NOMO-1 treated with dmso at 0.1 percent for 144 hours (cell line): ENCODE measurements around the gene PRRC1.

Experiments
- DNase-seq: peaks from one replicate; lab custom pipeline; 2025; ENCODE audit not compliant: unreplicated experiment; lab: John Stamatoyannopoulos, UW

PRRC1 gene

DNA sequence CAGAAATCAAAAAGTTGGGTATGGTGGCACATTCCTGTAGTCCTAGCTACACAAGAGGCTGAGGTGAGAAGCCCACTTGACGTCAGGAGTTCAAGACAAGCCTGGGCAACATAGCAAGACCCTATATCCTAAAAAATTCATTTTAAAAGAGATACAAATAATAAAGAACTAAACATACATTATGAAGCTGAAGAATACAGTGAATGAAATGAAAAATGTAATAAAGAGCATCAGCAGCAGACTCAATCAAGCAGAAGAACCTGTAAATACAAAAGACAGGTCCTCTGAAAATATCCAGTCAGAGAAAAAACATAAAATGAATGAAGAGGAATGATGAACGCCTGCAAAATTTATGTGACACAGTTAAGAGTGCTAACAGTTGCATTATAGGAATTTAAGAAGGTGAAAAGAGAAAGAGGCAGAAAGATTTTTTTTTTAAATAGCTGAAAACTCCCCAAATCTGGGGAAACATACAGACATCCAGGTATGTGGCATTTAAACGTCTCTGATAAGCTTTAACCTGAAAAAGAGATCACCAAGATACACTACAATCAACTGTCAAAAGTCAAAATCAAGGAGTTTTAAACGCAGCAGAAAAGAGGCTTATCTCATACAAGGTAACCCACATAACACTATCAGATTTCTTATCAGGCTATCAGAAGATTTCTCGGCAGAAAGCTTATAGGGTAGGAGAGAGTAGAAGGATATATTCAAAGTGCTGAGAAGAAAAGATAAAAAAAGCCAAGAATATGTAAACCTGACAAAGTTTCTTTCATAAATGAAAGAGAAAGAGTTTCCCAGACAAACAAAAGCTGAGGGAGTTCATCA, 57.6 kb downstream of the PRRC1 start:
- no peak for DNase-seq

DNA sequence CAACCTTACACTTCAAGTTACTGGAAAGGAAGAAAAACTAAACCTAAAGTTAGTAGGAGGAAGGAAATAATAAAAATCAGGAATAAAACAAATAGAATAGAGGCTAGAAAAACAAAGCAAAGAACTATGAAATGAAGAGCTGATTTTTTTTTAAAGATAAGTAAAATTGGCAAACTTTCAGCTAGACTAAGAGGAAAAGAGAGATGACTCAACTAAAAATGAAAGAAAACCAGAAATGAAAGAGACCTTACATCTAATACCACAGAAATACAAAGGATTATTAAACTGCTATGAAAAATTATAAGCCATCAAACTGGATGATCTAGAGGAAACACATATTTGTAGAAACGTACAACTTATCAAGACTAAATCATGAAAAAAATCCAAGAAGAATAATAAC, 60.0 kb downstream of the PRRC1 start:
- no peak for DNase-seq

DNA sequence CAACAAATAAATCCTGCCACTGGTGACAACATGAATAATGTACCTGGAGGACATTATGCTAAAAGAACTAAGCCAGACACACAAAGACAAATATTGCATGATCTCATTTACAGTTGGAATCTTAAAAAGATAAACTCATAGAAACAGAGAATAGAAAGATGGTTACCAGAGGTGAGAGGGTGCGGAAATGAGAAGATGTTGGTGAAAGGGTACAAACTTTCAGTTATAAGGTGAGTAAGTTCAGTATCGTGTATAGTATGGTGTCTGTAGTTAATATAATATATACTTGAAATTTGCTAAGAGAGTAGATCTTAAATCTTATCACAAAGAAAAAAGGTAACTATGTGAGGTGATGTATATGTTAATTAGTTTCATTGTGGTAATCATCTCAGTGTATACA, 63.3 kb downstream of the PRRC1 start:
- DNase-seq: no peak

DNA sequence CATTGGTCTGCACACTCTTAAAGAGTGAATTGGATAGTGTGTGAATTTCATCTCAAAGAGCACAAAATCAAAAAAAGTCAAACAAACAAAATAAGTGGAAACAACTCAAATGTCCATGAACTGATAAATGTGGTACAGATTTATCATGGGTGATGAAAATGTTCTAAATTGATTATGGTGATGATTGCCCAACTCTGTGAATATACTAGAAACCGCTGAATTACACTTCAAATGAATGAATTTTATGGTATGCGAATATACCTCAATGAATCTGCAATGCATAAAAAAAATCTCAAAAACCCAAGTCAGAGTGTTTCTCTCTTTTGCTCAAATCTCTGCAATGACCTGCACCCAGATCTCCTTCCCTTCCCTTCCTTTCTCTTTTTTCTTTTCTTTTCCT, 64.0 kb downstream of the PRRC1 start:
- no peak for DNase-seq

DNA sequence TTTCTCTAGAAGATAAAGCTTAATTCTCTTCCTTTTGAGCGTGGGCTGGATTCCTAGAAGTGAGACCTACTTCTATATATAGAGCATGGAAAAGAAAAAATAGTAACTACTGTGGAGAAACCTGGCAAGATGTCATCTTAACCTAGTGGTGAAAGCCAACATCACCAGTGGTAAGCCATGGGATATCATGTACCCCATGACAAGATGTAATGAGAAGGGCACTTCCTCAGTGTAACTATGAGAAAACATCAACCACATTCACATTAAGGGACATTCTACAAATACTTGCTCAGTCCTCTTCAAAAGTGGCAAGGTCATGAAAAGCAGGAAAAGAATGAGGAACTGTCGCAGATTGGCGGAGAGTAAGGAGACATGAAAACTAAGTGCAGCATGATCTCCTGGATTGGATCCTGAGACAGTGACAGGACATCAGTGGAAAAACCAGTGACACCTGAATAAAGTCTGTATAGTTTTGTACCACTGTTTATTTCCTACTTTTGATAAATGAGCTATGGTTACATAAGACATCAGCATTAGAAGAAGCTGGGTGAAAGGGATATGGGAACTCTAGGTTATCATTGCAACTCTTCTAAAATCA, 65.4 kb downstream of the PRRC1 start:
- no peak for DNase-seq

DNA sequence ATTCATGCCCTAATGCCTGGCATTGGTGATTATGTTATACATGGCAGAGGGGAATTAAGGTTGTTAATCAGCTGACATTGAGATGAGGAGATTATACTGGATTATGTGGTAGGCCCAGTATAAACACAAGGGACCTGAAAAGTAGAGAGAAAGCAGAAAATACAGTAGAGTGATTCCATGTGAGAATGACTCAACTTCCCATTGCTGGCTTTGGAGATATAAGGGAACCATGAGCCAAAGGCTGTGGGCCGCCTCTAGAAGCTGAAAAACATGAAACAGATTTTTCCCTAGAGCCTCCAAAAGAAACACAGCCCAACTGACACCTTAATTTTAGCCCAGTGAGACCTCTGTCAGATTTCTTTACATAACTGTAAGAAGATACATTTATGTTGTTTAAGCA, 66.4 kb downstream of the PRRC1 start:
- DNase-seq: no peak

DNA sequence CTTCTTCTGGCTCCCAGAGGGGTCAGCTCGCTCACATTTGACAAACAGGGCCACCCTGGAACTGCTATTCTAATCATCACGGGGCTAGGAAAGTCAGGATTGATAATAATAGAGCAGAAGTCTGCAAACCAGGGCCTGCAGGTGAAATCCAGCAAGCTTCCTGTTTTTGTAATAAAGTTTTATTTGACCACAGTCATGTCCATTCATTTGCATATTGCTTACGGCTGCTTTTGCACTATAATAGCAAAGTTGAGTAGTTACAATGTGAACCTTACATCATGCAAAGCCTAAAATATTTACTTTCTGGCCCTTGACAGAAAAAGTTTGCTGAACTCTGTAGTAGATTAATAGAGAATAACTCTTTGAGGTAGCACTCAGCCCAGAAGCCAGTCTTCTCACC, 68.2 kb downstream of the PRRC1 start:
- DNase-seq: no peak

DNA sequence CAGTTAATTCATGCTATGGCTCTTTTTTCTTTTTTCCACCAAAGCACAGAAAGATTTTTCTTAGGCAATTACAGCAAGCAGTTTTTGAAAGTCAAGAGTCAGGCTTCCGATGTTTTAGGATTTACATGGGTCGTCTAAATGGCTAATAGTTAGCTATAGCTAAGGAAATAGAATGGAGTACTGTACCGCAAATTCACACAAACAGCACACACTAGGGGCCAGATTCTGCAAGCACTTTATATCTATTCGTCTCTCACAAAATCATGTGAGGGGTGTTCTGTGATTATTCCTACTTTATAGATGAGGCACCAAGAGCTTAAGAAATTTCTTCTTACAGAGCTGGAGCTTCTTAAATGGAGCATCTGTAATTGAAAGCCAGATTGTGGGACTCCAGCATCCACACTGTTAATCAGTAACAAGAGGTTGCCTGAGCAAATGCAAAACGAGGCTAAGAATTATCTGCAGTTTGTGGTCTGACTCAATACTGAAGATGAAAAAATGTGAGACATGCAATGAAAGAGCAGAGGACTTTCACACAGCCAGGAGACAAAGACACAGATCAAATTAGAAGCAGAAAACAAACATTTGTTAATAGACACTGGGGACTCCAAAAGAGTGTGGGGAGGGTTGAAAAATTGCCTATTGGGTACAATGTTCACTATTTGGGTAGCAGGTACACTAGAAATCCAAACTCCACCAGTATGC, 68.8 kb downstream of the PRRC1 start:
- DNase-seq: no peak

DNA sequence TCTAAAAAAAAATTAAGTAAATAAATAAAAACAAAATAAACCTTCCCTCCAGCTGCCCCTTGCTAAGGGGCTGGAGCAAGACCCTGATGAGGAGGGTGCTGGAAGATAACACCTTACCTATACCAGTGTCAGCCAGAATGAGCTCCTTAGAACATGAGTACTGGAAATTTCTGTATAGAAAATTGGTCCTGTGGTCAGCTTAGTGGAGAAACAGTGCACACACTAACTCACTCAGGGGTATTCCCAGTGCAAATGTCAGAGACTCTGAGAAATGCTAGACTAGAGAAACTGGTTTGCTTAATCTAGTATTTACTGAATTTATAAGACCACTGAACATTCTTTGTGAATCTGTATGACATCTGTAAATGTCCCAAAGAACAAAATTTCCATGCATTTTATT, 69.4 kb downstream of the PRRC1 start:
- no peak for DNase-seq

DNA sequence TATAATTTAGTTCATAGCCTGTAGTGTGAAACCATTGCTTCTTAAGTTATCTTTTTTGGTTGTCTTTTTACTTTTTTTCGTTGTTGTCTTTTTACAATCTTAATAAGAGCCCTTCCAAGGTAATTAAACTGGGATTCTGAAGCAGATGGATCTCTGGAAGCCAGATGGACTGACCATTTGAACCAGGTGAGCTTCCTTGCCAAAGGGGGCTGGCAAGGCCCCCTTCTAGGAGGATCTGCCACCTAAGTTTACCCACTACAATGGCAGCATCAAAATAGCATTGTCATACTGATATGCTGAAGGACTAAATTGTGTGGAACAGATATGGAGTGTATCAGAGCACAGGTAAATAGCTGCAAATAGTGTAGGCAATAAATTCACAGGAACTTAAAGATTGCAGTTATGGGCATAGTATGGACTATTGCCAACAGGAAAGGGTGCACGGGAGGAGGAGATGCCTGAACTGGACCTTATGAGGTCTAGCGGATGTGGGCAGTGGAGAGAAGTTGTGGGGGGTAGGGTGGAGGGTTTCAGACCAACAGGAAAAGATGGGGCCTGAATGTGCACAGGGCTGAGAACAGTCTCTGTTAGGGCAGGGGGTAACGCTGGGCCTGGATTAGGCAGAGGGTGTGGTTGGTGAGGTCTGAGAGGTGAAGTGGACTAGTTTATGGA, 69.9 kb downstream of the PRRC1 start:
- no peak for DNase-seq

DNA sequence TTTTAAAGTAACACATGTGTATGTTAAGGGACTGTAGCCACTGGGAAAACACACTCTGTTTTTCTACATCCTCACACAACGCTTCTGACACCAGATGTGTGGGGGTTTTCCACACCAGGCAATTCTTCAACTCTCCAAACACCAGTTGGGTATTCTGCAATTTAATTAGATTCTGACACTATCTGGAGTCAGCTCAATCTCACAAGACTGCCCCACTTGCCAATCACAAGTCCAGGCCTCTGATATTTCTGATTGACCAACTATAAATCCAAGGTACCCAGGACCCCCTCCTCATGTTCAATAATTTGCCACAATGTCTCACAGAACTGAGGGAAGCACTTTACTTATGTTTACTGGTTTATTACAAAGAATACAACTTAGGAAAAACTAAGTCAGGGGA, 70.9 kb downstream of the PRRC1 start:
- DNase-seq: no peak

DNA sequence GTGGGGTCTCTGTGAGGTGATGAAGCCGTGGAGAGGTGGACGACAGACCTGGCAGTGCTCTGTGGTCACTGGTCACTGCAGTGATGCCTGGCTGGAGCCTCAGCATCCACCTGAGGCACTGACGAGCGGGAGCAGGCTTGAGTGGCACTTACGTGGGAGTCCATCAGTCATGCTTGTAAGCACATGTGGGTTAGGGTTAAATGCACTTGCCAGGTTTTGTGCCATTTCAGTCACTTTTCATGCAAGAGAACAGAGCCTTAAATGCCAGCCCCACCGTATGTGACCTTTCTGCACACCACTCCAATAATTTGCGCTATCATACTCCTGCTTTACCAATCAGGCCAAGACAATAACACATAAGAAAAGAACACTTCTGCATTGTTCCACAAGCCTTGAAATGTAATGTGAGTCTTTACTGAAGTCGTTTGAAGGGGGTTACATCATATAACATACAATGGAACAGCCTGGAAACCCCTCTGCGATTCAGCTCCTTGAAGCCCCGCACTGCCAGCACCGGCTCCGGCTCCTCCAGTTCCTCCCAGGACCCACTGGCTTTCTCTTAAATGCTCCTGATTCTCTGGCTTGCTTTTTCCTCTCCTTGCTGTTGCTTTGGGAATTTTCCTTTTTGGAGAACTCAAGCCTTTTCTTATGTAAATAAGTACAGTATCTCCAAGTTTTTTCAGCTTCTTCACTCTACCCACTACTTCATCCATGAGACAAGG, 72.0 kb downstream of the PRRC1 start:
- no peak for DNase-seq

DNA sequence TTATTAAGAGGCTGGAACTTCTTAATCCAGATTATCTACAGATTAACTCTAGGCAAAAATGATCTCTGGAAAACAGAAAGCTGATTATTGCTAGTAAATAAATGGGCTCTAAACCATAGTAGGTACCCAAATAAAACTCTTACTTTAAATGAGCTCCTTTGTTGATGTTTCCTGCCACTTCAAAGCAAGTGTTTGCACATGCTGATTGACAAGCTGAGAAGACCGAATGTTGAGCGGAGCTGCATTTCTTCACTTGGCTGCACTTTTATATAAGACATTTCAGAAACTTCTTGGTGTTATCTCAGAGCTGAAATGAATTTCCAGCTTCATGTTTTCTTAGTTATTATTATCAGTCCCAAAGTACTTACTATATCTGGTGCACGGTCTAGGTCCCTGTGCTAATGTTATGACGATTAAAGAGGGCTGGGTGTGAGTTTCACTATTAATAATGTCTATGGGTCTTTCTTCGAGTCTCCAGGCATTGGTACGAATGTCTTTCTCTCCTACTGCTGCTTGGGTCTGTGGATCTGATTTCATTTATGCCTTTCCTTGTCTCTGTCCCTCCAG, 72.8 kb downstream of the PRRC1 start:
- DNase-seq: no peak

DNA sequence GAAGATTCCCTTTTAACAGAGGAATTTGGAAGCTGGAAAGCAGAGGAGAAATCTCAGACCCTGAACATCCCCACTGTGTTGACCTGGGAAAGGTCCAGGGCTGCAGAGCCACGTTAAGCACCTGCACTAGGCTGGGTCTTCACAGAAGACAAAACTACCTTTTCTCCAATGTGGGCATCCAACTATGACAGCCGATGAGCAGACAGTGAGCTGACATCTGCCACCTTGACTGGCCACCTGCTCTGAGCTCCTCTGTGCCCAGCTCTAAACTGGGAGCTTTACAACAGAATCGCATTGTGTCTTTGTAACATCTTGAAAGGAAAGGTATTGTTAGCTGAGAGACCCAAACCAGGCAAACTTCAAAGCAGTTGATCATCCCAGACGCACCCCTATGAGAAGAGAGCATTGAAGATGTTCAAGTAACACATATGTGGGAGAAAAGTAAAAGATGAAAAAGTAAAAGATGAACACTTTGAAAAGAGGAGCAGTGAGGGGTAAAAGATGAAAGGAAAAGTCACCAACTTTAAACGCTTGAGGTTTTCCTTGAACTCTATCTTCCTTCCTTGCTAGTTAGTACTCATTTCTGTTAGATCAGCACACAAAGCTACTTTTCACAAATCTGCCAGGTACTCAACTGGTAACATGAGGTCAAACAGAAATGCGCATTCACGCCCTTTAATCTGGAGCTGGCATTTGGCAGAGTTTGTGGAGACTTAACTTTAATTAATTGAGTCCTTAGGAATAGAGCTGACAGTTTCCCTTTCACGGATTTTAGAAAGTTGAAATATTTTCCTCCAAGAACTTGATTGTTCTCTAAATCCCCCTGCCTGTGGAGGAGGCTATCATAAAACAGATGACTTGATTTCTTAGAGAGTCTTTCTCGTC, 78.3 kb downstream of the PRRC1 start:
- DNase-seq: no peak

DNA sequence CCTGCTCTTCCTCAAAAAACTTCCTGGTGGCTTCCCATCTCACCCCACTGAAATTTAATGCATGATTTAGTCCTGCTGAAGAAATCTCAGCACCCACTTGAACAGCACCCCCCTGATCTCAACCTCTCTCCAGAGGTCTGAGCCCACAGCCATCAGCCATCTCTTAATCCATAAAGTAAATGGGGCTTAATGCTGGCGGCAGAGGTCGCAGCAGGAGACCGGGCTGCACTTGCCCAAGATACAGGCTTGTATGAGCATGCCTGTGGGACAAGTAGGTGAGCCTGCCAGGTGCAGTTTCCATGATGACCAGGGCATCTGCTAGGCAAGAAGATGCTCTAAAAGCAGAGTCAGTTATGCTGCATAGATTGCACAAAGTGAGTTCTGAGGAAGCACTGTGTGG, 79.1 kb downstream of the PRRC1 start:
- DNase-seq: no peak

DNA sequence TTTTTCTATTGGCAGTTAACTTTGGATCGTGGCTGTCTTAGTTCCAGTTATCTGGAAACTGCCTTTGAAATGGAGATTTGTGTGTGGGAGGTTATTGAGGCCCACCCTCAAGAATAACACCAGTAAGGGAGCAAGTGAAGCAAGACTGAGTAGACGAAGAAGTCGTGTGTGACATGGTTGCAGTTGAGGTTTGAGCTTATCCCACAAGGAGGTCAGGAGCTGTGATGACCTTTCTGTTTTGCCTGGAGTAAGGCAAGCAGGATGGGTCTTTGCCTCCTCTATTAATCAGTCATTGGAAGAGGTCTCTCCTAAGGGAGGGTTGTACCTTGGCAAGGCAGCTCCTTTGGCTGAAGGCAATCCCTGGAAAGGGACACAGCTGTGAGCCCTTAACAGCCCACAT, 81.9 kb downstream of the PRRC1 start:
- DNase-seq: no peak

DNA sequence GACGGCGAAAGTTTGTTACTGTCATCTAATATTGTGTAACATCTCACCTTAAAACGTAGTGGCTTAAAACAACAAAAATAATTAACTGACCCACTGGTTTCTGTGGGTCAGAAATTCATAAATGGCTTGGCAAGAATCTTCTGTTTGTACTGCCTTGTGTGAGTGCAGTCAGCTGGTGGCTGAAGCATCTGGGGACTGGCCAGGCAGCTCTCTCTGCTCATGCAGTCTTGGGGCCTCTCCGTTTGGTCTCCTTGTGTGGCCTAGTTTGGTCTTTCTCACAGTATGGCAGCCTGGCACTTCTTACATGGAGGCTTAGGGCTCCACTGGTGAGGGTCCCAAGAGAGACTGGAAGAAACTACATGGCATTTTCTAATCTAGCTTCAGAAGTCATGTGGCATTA, 82.4 kb downstream of the PRRC1 start:
- DNase-seq: no peak

DNA sequence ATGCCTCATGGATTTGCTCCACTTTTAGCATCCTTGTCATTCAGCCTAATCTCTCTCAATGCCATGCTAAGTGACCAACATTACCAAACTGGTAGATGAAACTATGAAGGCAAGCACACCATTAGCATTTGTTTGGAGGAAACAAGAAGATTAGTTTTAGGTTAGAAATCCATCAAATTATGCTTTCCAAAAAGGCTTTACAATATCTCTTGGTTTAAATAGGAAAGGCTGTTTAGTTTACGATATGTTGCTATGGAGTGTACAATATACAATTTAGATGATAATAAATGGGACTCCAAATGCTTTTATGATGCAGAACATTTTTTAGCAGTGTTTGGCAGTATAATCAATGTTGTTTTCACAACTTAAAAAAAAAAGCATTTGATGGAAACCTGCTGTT, 83.7 kb downstream of the PRRC1 start:
- DNase-seq: no peak

DNA sequence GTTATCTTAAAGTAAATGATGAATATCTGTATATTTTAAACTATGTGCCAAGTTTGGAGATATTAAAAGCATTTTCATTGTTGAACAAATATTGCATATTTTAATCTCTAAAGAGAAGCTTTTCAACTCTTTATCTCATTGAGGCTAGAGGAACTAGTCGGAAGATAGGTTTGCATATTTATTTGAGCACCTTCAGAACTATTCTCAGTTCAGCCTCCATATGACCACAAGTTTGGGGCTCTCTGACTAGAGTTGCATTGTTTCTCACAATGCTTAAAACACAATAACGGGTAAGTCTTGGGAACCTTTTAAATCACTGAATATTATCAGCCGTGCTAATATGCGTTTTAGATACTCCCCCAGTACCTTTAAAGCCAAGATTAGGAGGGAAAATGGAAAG, 84.2 kb downstream of the PRRC1 start:
- DNase-seq: no peak

DNA sequence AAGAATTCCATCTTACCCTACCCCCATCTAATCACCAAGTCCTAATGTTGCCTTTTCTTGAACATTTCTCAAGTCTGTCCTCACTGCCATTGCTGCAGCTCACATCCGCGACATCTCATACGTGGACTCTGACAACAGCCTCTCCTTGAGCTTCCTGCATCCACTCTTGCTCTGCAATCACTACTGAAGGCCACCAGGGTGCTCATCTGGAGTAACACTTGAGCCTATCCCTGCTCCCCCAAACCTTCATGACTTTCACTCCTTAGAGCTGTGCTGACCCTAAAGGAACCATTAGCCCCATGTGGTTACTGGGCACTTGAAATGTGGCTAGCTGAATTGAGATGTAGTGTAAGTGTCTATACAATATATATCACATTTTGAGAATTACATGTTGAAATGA, 85.0 kb downstream of the PRRC1 start:
- DNase-seq: no peak
